ENCODE measurements around the gene MRTFA. TPM values are rescaled to one million over a fixed set of nuclear protein-coding genes. Genes with fewer than 3 reads are reported as not detected.

Gene MRTFA
- total and polyA plus RNA-seq, 12 donors = 12.3 to 141 (median 41.6) TPM

- peaks cover 11 to 16% of the 10 kb centered on the region in 2 donors for H3K4me1 ChIP-seq (replicated peaks in 1 of 2)
- 40 to 47% (median 43%) methylated on average over 5 of the region's 5 CpGs for WGBS, 4 donors
- H3K4me3 ChIP-seq = no peak overlapping the region
- H3K27me3 ChIP-seq = no peaks in the 10 kb centered on the region
- no peaks in the 10 kb centered on the region for H3K9me3 ChIP-seq (replicated peaks in 1 of 3)
- no peaks in the 10 kb centered on the region for H3K36me3 ChIP-seq (replicated peaks in 1 of 2)
- TF ChIP-seq CTCF (IDR thresholded peaks at IDR 0.05) (no peak), POLR2A (IDR thresholded peaks at IDR 0.05) (no peak)
- peak overlapping the region in 2 of 5 donors; percentile 17 to 22 for H3K27ac ChIP-seq
- DNase-seq = no peak
- intact Hi-C loops (cut with DNase I) = loop anchor here in 1 of 2 donors (5.0 kb wide), 1 partner anchor 36 kb away; no protein-coding TSS in a partner anchor
Observed at GRCh38 chr22:40477683-40478337, 158.7 kb downstream of the MRTFA start.

- TF ChIP-seq CTCF (IDR thresholded peaks at IDR 0.05) (no peak), POLR2A (IDR thresholded peaks at IDR 0.05) (no peak)
- H3K36me3 ChIP-seq (replicated peaks in 1 of 2) = no peaks in the 10 kb centered on the region
- no peak overlapping the region for H3K27ac ChIP-seq
- no peaks in the 10 kb centered on the region for H3K27me3 ChIP-seq
- H3K4me1 ChIP-seq (replicated peaks in 1 of 2) = peaks cover 11 to 16% of the 10 kb centered on the region in 2 donors
- no peak overlapping the region for H3K4me3 ChIP-seq
- WGBS, 4 donors = 78 to 93% (median 90%) methylated on average over 4 of the region's 4 CpGs
- intact Hi-C loops (cut with DNase I) = loop anchor here in 1 of 2 donors (5.0 kb wide), 1 partner anchor 34 kb away; no protein-coding TSS in a partner anchor
- DNase-seq = no peak
- H3K9me3 ChIP-seq (replicated peaks in 1 of 3) = no peaks in the 10 kb centered on the region
Observed at GRCh38 chr22:40476341-40476740, 160.2 kb downstream of the MRTFA start.

DNA sequence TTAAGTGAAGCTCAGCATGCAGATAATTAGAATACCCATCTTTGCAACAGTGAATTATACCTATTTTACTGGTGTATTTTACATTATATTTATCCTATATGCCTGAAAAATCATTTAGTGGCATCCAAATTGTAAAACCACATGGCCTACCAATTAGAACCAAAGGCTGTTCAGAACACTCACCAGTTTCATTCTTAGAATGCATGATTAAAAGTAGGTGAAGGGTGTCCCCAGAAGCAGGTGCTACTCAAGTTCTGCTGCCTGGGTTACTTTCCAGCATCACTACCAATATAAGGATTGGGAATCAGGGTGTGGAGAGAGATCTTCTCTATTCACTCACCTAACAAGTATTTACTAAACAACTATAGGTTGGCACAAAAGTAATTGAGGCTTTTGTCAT, 162.8 kb downstream of the MRTFA start:
- intact Hi-C loops (cut with DNase I) = no loop called here
- Histone ChIP-seq H3K4me1 (replicated peaks in 1 of 2) (peaks cover 11 to 18% of the 10 kb centered on the region in 2 donors), H3K36me3 (replicated peaks in 1 of 2) (no peaks in the 10 kb centered on the region), H3K9me3 (replicated peaks in 1 of 3) (no peaks in the 10 kb centered on the region), H3K4me3 (no peak overlapping the region), H3K27ac (no peak overlapping the region), H3K27me3 (no peaks in the 10 kb centered on the region)
- DNase-seq = no peak
- no peak for TF ChIP-seq CTCF (IDR thresholded peaks at IDR 0.05)
- TF ChIP-seq POLR2A (IDR thresholded peaks at IDR 0.05) = no peak

DNA sequence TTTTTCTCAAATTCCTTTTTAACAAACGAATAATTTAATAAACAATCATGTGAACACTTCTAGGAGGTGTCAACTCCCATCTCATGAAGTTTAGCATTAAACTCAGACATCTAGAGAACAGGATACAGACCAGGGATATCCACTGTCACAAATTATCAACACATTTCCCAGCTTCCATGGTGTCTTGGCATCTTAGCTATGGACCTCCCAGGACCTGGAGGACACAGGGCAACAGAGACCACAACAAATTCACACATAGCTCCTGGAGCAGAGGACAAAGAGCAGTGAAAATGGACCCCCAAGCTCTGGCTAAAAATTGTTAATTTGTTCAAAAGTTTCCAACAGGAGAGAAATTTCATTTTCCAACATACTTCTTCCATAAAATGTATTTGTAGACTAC, 163.9 kb downstream of the MRTFA start:
- Histone ChIP-seq H3K27ac (no peak overlapping the region), H3K4me3 (no peak overlapping the region), H3K9me3 (replicated peaks in 1 of 3) (no peaks in the 10 kb centered on the region), H3K27me3 (no peaks in the 10 kb centered on the region), H3K4me1 (replicated peaks in 1 of 2) (peaks cover 2 to 10% of the 10 kb centered on the region in 2 donors), H3K36me3 (replicated peaks in 1 of 2) (no peaks in the 10 kb centered on the region)
- TF ChIP-seq CTCF (IDR thresholded peaks at IDR 0.05) = no peak
- no peak for TF ChIP-seq POLR2A (IDR thresholded peaks at IDR 0.05)
- 87 to 93% (median 88%) methylated on average over 1 of the region's 1 CpG for WGBS, 4 donors
- intact Hi-C loops (cut with DNase I) = no loop called here
- no peak for DNase-seq

All from adrenal gland (tissue), 12 donors.